Measurements from ENCODE around the gene SVBP.

- TF ChIP-seq, protein P1, sequence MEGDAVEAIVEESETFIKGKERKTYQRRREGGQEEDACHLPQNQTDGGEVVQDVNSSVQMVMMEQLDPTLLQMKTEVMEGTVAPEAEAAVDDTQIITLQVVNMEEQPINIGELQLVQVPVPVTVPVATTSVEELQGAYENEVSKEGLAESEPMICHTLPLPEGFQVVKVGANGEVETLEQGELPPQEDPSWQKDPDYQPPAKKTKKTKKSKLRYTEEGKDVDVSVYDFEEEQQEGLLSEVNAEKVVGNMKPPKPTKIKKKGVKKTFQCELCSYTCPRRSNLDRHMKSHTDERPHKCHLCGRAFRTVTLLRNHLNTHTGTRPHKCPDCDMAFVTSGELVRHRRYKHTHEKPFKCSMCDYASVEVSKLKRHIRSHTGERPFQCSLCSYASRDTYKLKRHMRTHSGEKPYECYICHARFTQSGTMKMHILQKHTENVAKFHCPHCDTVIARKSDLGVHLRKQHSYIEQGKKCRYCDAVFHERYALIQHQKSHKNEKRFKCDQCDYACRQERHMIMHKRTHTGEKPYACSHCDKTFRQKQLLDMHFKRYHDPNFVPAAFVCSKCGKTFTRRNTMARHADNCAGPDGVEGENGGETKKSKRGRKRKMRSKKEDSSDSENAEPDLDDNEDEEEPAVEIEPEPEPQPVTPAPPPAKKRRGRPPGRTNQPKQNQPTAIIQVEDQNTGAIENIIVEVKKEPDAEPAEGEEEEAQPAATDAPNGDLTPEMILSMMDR (IDR thresholded peaks at IDR 0.05; ENCODE audit: low read depth, low read length) = no peak
- TF ChIP-seq POLR2A (IDR thresholded peaks at IDR 0.05; ENCODE audit: extremely low read depth, insufficient read length) = no peak
- TF ChIP-seq MYC (IDR thresholded peaks at IDR 0.05; ENCODE audit: low read depth, low read length) = no peak
- TF ChIP-seq, protein P2, sequence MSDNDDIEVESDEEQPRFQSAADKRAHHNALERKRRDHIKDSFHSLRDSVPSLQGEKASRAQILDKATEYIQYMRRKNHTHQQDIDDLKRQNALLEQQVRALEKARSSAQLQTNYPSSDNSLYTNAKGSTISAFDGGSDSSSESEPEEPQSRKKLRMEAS (IDR thresholded peaks at IDR 0.05; ENCODE audit: low read depth, low read length) = no peak
Observed at GRCh38 chr1:42845193-42845592, 28.0 kb upstream of the SVBP start.

All from NB4 (cell line).